ENCODE measurements around the gene PXDC1.

DNA sequence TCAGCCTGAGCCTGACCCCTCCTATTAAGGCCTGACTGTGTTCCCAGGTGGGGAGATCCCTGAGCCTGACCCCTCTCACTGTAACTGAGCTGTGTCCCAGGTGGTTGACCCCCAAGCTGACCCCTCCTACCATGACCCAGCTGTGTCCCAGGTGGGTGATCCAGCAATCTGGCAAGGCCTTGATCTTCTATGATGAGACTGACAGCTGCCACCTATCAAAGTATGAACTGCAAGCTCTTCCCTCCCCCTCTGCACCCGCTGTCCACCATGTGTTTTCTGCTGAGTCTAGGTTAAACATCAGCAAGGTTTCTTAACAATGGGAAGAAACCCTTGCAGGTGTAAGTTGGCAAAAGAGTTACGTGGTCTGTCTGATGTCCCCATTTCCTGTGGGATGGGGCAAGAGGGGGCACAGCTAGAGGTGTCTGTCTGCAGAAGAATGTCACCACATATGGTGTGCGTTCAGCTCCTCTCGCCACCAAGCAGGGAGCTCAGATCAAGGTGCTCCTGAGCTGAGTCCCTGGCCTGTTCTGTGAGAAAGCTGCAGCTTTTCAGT, 5.9 kb downstream of the PXDC1 start:
- TF ChIP-seq, protein P1, sequence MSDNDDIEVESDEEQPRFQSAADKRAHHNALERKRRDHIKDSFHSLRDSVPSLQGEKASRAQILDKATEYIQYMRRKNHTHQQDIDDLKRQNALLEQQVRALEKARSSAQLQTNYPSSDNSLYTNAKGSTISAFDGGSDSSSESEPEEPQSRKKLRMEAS (IDR thresholded peaks at IDR 0.05; ENCODE audit: low read depth, low read length): no peak
- TF ChIP-seq, protein P2, sequence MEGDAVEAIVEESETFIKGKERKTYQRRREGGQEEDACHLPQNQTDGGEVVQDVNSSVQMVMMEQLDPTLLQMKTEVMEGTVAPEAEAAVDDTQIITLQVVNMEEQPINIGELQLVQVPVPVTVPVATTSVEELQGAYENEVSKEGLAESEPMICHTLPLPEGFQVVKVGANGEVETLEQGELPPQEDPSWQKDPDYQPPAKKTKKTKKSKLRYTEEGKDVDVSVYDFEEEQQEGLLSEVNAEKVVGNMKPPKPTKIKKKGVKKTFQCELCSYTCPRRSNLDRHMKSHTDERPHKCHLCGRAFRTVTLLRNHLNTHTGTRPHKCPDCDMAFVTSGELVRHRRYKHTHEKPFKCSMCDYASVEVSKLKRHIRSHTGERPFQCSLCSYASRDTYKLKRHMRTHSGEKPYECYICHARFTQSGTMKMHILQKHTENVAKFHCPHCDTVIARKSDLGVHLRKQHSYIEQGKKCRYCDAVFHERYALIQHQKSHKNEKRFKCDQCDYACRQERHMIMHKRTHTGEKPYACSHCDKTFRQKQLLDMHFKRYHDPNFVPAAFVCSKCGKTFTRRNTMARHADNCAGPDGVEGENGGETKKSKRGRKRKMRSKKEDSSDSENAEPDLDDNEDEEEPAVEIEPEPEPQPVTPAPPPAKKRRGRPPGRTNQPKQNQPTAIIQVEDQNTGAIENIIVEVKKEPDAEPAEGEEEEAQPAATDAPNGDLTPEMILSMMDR (IDR thresholded peaks at IDR 0.05; ENCODE audit: low read depth, low read length): no peak

Data from NB4 (cell line).